Activated naive CD4-positive, alpha-beta T cell treated with anti-CD3 and anti-CD28 coated beads for 36 hours (primary cell): ENCODE measurements around the gene PIEZO1. TPM values are rescaled to one million over a fixed set of nuclear protein-coding genes. Genes with fewer than 3 reads are reported as not detected.
"Not testable (repeated sequence)": the region's sequence is repeated elsewhere in the genome, so short reads cannot be mapped to it uniquely, and the experiment has no call there.

Experiments used
- CTCF ChIA-PET: fragments of 350-600 bp; sonication (Branson Sonifier 250); formaldehyde crosslinking; loops from one replicate; lab custom pipeline; 2021; ENCODE audit warnings: antibody characterized with exemption; lab: Charles Lee
- DNase-seq: peaks from one replicate; pipeline ENCODE4 v3.0.0-alpha.2; 2020
- H3K27ac Mint-ChIP-seq: one replicate; pipeline ENCODE4 v1.8.0; 2021; ENCODE audit warnings: mild to moderate bottlenecking, mixed read lengths
- H3K27me3 Mint-ChIP-seq: one replicate; pipeline ENCODE4 v1.8.0; 2021; ENCODE audit warnings: low read depth, mixed read lengths
- H3K36me3 Mint-ChIP-seq: one replicate; pipeline ENCODE4 v1.8.0; 2021; ENCODE audit warnings: low read depth, mixed read lengths
- H3K4me1 Mint-ChIP-seq: one replicate; pipeline ENCODE4 v1.8.0; 2021; ENCODE audit warnings: low read depth, mixed read lengths
- H3K4me3 Mint-ChIP-seq: one replicate; pipeline ENCODE4 v1.8.0; 2021; ENCODE audit warnings: mild to moderate bottlenecking, moderate library complexity, mixed read lengths
- H3K9me3 Mint-ChIP-seq: one replicate; pipeline ENCODE4 v1.8.0; 2021; ENCODE audit warnings: mixed read lengths
- intact Hi-C: fragments of 100-400 bp; cut with micrococcal nuclease; formaldehyde crosslinking; loops from one replicate; pipeline ENCODE4 v1.15.1; 2023
- total RNA-seq, 2 experiments: library from RNA; stranded (reverse); gene quantifications; one replicate each; pipeline ENCODE4 v1.2.3, GENCODE V29; 2021

PIEZO1 gene
- total RNA-seq, result 10 to 100 TPM; 78.2 to 80.1 TPM

DNA sequence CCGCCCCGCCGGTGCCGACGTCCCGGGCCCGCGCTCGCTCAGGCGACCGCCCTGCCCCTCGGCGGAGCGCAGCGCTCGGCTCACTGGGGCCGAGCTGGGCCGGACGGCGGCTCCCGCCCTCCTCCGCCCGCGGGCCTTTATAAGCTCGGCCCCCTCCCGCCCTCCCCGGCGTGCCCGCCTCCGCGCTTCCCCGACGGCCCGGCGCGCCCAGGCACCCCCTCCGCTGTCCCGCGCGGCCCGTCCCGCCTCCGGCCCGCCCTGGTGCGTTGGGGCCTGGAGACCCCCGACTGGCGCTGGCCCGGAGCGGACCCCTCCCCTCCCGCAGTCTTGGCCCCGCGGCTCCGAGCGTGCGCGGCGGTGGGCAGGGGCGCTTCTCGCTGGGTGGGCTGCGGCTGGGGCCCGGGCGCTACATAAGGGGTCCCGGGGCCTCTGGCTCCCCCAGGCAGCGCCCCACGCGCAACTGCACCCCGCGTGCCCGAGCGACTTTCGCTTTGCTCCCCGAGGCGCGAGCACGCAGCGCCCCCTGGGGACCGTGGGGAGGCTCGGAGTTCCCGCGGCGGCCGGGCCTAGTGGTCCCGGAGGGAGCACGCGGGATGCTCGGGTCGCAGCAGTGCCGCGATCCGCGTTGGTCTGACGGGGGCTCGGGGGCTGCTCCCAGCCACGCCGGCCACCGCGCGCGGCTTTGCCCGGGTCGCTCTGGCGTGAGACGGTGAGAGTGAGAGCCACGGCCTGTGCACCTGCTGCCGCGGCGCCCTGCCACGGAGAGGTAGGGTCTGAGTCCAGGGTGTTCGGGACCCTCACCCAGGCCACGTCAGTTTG, at the start of gene PIEZO1:
Gene PIEZO1, minus strand, starts transcription at position 115 of the 819 bp plus-strand sequence. CDS start 256 bp downstream, outside the sequence.
- DNase-seq, result peak; percentile 77
- Mint-ChIP-seq H3K4me3 (peak within 1 kb of the TSS; percentile 65), H3K36me3 (no peaks in the 10 kb centered on the region), H3K27me3 (no peaks in the 10 kb centered on the region), H3K9me3 (no peaks in the 10 kb centered on the region), H3K4me1 (peaks cover 42% of the 10 kb centered on the region), H3K27ac (peak within 1 kb of the TSS; percentile 78)
- CTCF ChIA-PET, result interaction anchor here (1.1 to 4.9 kb wide), 5 partner anchors 8 to 48 kb away, joined by 3 to 28 read pairs (median 4); no protein-coding TSS in a partner anchor
- intact Hi-C loops, result loop anchor here (1.0 to 10.0 kb wide), 3 partner anchors 48 to 309 kb away; partner anchors contain the start of genes ACSF3 and ZC3H18

- intact Hi-C loops, result no loop called here
- H3K27ac Mint-ChIP-seq, result no peak overlapping the region
- H3K36me3 Mint-ChIP-seq, result no peaks in the 10 kb centered on the region
- H3K27me3 Mint-ChIP-seq, result no peaks in the 10 kb centered on the region
- no peak for DNase-seq
- CTCF ChIA-PET, result no interaction called here
- H3K4me1 Mint-ChIP-seq, result no peaks in the 10 kb centered on the region
- no peaks in the 10 kb centered on the region for H3K9me3 Mint-ChIP-seq
- no peak overlapping the region for H3K4me3 Mint-ChIP-seq
Measured at GRCh38 chr16:88834670-88835069, 49.6 kb upstream of the PIEZO1 start.

- Mint-ChIP-seq H3K27ac (no peak overlapping the region), H3K4me3 (no peak overlapping the region), H3K9me3 (no peaks in the 10 kb centered on the region), H3K27me3 (no peaks in the 10 kb centered on the region), H3K36me3 (no peaks in the 10 kb centered on the region), H3K4me1 (no peaks in the 10 kb centered on the region)
- CTCF ChIA-PET, result interaction anchor here (0.6 kb wide), 1 partner anchor 372 kb away, joined by 3 read pairs; no protein-coding TSS in a partner anchor
- intact Hi-C loops, result no loop called here
- no peak for DNase-seq
Measured at GRCh38 chr16:88833086-88833485, 48.1 kb upstream of the PIEZO1 start.

DNA sequence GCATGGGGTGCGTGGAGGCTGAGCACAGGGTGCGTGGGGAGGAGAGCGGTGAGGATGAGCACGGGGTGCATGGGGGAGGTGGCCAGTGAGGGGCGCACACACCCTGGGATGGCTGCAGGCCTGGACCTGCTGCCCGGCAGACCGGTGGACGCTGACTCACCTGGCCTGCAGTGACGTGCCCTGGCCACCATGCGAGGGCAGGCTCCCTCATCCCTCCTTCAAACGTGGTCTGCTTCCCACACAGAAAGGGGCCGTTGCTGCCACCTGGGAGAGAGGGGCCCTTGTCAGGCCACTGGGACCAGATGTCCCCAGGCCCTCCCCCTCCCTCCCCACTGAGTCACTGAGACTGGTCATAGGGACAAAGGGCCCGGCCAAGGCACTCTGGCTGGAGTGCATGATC, 46.8 kb upstream of the PIEZO1 start:
- Mint-ChIP-seq H3K36me3 (no peaks in the 10 kb centered on the region), H3K27ac (no peak overlapping the region), H3K4me3 (no peak overlapping the region), H3K9me3 (no peaks in the 10 kb centered on the region), H3K4me1 (no peaks in the 10 kb centered on the region), H3K27me3 (no peaks in the 10 kb centered on the region)
- CTCF ChIA-PET, result no interaction called here
- no peak for DNase-seq
- intact Hi-C loops, result no loop called here

- CTCF ChIA-PET, result interaction anchor here (0.5 kb wide), 1 partner anchor 172 kb away, joined by 4 read pairs; no protein-coding TSS in a partner anchor
- no peak overlapping the region for H3K27ac Mint-ChIP-seq
- no peak for DNase-seq
- H3K9me3 Mint-ChIP-seq, result no peaks in the 10 kb centered on the region
- H3K36me3 Mint-ChIP-seq, result no peaks in the 10 kb centered on the region
- H3K27me3 Mint-ChIP-seq, result no peaks in the 10 kb centered on the region
- H3K4me3 Mint-ChIP-seq, result no peak overlapping the region
- no peaks in the 10 kb centered on the region for H3K4me1 Mint-ChIP-seq
- intact Hi-C loops, result no loop called here
Measured at GRCh38 chr16:88830783-88831182, 45.8 kb upstream of the PIEZO1 start.

GRCh38 chr16:88830258-88830657, 45.2 kb upstream of the PIEZO1 start:
- Mint-ChIP-seq H3K27me3 (no peaks in the 10 kb centered on the region), H3K4me1 (no peaks in the 10 kb centered on the region), H3K36me3 (no peaks in the 10 kb centered on the region), H3K4me3 (no peak overlapping the region), H3K27ac (no peak overlapping the region), H3K9me3 (no peaks in the 10 kb centered on the region)
- CTCF ChIA-PET, result no interaction called here
- no peak for DNase-seq
- intact Hi-C loops, result no loop called here

GRCh38 chr16:88828711-88829110, 43.7 kb upstream of the PIEZO1 start:
- intact Hi-C loops, result no loop called here
- Mint-ChIP-seq H3K36me3 (no peaks in the 10 kb centered on the region), H3K9me3 (no peaks in the 10 kb centered on the region), H3K27me3 (no peaks in the 10 kb centered on the region), H3K4me3 (no peak overlapping the region), H3K4me1 (no peaks in the 10 kb centered on the region), H3K27ac (no peak overlapping the region)
- CTCF ChIA-PET, result interaction anchor here (0.6 kb wide), 1 partner anchor 81 kb away, joined by 3 read pairs; no protein-coding TSS in a partner anchor
- no peak for DNase-seq

- H3K27me3 Mint-ChIP-seq, result no peaks in the 10 kb centered on the region
- H3K27ac Mint-ChIP-seq, result no peak overlapping the region
- H3K4me1 Mint-ChIP-seq, result no peaks in the 10 kb centered on the region
- no peak for DNase-seq
- no peak overlapping the region for H3K4me3 Mint-ChIP-seq
- no peaks in the 10 kb centered on the region for H3K9me3 Mint-ChIP-seq
- CTCF ChIA-PET, result no interaction called here
- H3K36me3 Mint-ChIP-seq, result no peaks in the 10 kb centered on the region
- intact Hi-C loops, result no loop called here
Measured at GRCh38 chr16:88827727-88828126, 42.7 kb upstream of the PIEZO1 start.

GRCh38 chr16:88826070-88826840, 41.2 kb upstream of the PIEZO1 start:
- Mint-ChIP-seq H3K4me3 (no peak overlapping the region), H3K27me3 (no peaks in the 10 kb centered on the region), H3K4me1 (no peaks in the 10 kb centered on the region), H3K36me3 (no peaks in the 10 kb centered on the region), H3K27ac (no peak overlapping the region), H3K9me3 (no peaks in the 10 kb centered on the region)
- CTCF ChIA-PET, result no interaction called here
- DNase-seq, result no peak
- intact Hi-C loops, result no loop called here

DNA sequence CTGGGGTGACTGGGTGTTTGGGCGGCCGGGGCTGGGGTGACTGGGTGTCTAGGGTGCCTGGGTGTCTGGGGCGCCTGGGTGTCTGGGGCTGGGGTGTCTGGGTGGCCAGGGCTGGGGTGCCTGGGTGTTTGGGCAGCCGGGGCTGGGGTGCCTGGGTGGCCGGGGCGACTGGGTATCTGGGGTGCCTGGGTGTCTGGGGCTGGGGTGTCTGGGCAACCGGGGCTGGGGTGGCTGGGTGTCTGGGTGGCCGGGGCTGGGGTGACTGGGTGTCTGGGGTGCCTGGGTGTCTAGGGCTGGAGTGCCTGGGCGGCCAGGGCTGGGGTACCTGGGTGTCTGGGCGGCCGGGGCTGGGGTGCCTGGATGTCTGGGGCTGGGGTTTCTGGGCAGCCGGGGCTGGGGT, 40.1 kb upstream of the PIEZO1 start:
- no peak overlapping the region for H3K27ac Mint-ChIP-seq
- intact Hi-C loops, result no loop called here
- DNase-seq, result no peak
- no peaks in the 10 kb centered on the region for H3K36me3 Mint-ChIP-seq
- no peaks in the 10 kb centered on the region for H3K27me3 Mint-ChIP-seq
- H3K4me3 Mint-ChIP-seq, result no peak overlapping the region
- H3K4me1 Mint-ChIP-seq, result no peaks in the 10 kb centered on the region
- H3K9me3 Mint-ChIP-seq, result no peaks in the 10 kb centered on the region
- CTCF ChIA-PET, result no interaction called here

DNA sequence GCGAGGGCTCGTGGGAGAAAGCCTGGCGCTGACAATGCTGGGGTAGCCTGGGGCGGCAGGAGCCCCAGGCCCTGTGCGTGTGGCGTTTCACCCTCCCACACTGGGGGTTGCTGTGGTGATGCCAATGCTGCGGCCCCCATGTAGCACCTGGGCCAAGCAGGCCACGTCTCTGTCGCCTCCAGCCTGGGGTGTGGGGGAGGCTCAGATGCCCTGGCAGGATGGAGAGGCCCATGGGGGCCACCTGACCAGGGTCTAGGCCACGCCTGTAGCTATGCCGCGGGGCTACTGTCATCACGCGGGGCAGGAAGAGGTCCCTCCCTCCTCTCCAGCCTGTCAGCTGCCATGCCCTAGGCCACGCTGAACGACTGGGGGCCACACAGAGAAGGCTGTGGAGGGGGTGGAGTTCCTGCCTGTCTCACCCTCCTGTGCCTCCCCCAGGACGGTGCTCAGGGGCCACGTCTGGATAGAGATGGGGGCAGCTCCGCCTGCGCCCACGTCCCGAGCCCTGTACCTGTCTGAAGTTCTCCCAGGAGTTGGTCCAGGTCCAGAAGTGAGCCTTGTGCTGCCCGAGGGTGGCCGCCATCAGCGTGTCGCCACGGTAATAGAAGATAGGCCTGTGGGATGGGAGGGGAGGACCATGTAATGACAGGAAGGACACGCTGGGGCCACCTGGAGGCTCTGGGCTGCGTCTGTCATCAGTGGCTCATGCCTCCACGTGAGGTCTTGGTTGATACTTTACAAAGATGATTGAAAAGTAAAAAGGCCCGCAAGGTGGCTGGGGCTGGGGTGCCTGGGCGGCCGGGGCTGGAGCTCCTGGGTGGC, 39.4 kb upstream of the PIEZO1 start:
- H3K4me1 Mint-ChIP-seq, result no peaks in the 10 kb centered on the region
- no peak overlapping the region for H3K27ac Mint-ChIP-seq
- no peaks in the 10 kb centered on the region for H3K36me3 Mint-ChIP-seq
- no peak overlapping the region for H3K4me3 Mint-ChIP-seq
- no peaks in the 10 kb centered on the region for H3K9me3 Mint-ChIP-seq
- intact Hi-C loops, result no loop called here
- CTCF ChIA-PET, result no interaction called here
- H3K27me3 Mint-ChIP-seq, result no peaks in the 10 kb centered on the region
- DNase-seq, result no peak

- H3K27ac Mint-ChIP-seq, H3K27me3 Mint-ChIP-seq, H3K36me3 Mint-ChIP-seq, CTCF ChIA-PET, H3K4me3 Mint-ChIP-seq, DNase-seq, intact Hi-C loops, H3K9me3 Mint-ChIP-seq, H3K4me1 Mint-ChIP-seq: not testable (repeated sequence)
Measured at GRCh38 chr16:88823646-88824045, 38.6 kb upstream of the PIEZO1 start.
